GM23338 (cell line): Measurements from ENCODE around the gene ANKRD40. TPM values are rescaled to one million over a fixed set of nuclear protein-coding genes. Genes with fewer than 3 reads are reported as not detected.

ENCODE experiments used
- ATAC-seq: fragments of 200-7000 bp; cut with Tn5 transposase; 3 replicates; pipeline ENCODE4 v1.9.1; 2020
- DNase-seq: peaks from one replicate; pipeline ENCODE4 v3.0.0-alpha.2; 2015; ENCODE audit warnings: low spot score
- H2AFZ ChIP-seq: fragments of 200-600 bp; sonication (generic); 2 replicates; pipeline ENCODE4 v1.8.0; 2016; ENCODE audit warnings: antibody characterized with exemption, mild to moderate bottlenecking, moderate library complexity
- H3F3A ChIP-seq: fragments of 200-600 bp; sonication (generic); replicated peaks from 2 replicates; pipeline ENCODE4 v1.8.0; 2017; ENCODE audit warnings: antibody characterized with exemption, mixed run types, low read depth
- H3K27ac ChIP-seq: fragments of 200-600 bp; sonication (generic); 2 replicates; pipeline ENCODE4 v1.6.1; 2016; ENCODE audit warnings: low read depth
- H3K27me3 ChIP-seq: fragments of 200-600 bp; sonication (generic); 2 replicates; pipeline ENCODE4 v1.8.0; 2016; ENCODE audit warnings: mild to moderate bottlenecking, mixed run types, moderate library complexity; ENCODE audit not compliant: insufficient read depth
- H3K36me3 ChIP-seq: fragments of 200-600 bp; sonication (generic); 2 replicates; pipeline ENCODE4 v1.8.0; 2016; ENCODE audit warnings: mild to moderate bottlenecking; ENCODE audit not compliant: insufficient read depth
- H3K4me1 ChIP-seq: fragments of 200-600 bp; sonication (generic); 2 replicates; pipeline ENCODE4 v1.8.0; 2016; ENCODE audit warnings: mild to moderate bottlenecking, moderate library complexity; ENCODE audit not compliant: insufficient read depth
- H3K4me2 ChIP-seq: fragments of 200-600 bp; sonication (generic); 2 replicates; pipeline ENCODE4 v1.7.1; 2017; ENCODE audit warnings: mixed run types
- H3K4me3 ChIP-seq: fragments of 200-600 bp; sonication (generic); 2 replicates; pipeline ENCODE4 v1.6.1; 2016; ENCODE audit warnings: mixed run types
- H3K79me2 ChIP-seq: fragments of 200-600 bp; sonication (generic); replicated peaks from 2 replicates; pipeline ENCODE4 v1.8.0; 2017; ENCODE audit warnings: mild to moderate bottlenecking; ENCODE audit not compliant: insufficient read depth
- H3K9me2 ChIP-seq: fragments of 200-600 bp; sonication (generic); 2 replicates; pipeline ENCODE4 v1.8.0; 2017; ENCODE audit not compliant: insufficient read depth
- H4K20me1 ChIP-seq: fragments of 200-600 bp; sonication (generic); replicated peaks from 2 replicates; pipeline ENCODE4 v1.8.0; 2017; ENCODE audit warnings: mild to moderate bottlenecking; ENCODE audit not compliant: insufficient read depth
- H3K27ac Mint-ChIP-seq: 2 replicates; pipeline ENCODE4 v1.8.0; 2020; ENCODE audit warnings: inconsistent platforms, mild to moderate bottlenecking, moderate library complexity, mixed read lengths
- H3K27me3 Mint-ChIP-seq: 3 replicates; pipeline ENCODE4 v1.8.0; 2022; ENCODE audit warnings: low read depth, mild to moderate bottlenecking, moderate library complexity, mixed read lengths, inconsistent platforms; ENCODE audit not compliant: insufficient read depth, poor library complexity
- H3K36me3 Mint-ChIP-seq: 3 replicates; pipeline ENCODE4 v1.8.0; 2021; ENCODE audit warnings: low read depth, mild to moderate bottlenecking, inconsistent platforms, moderate library complexity, mixed read lengths
- H3K4me1 Mint-ChIP-seq: 3 replicates; pipeline ENCODE4 v1.8.0; 2020; ENCODE audit warnings: mild to moderate bottlenecking, inconsistent platforms, mixed read lengths
- H3K4me3 Mint-ChIP-seq: 3 replicates; pipeline ENCODE4 v1.8.0; 2021; ENCODE audit warnings: moderate library complexity, mild to moderate bottlenecking, inconsistent platforms, mixed read lengths
- H3K9me3 Mint-ChIP-seq: 3 replicates; pipeline ENCODE4 v1.8.0; 2020; ENCODE audit warnings: moderate library complexity, mild to moderate bottlenecking, inconsistent platforms, mixed read lengths
- CREB1 ChIP-seq: fragments of 250-450 bp; sonication (Bioruptor Pico); IDR thresholded peaks from 2 replicates; pipeline ENCODE4 v1.5.0; 2020; ENCODE audit warnings: low read depth, mild to moderate bottlenecking, moderate library complexity
- EZH2 ChIP-seq: fragments of 200-600 bp; sonication (generic); IDR thresholded peaks from one replicate; pipeline ENCODE4 v1.8.0; 2017; ENCODE audit warnings: antibody characterized with exemption, mild to moderate bottlenecking, low read depth; ENCODE audit not compliant: unreplicated experiment
- JUNB ChIP-seq: IDR thresholded peaks from one replicate; pipeline ENCODE4 v1.6.1; 2016; ENCODE audit warnings: antibody characterized with exemption; ENCODE audit not compliant: unreplicated experiment
- NANOG ChIP-seq: IDR thresholded peaks from 2 replicates; pipeline ENCODE4 v1.6.1; 2016; ENCODE audit warnings: antibody characterized with exemption, borderline replicate concordance
- STAT1 ChIP-seq: IDR thresholded peaks from one replicate; pipeline ENCODE4 v1.6.1; 2016; ENCODE audit warnings: antibody characterized with exemption; ENCODE audit not compliant: unreplicated experiment
- ZNF114 ChIP-seq: fragments of 250-450 bp; sonication (Bioruptor Pico); IDR thresholded peaks from 2 replicates; pipeline ENCODE4 v1.5.0; 2020; ENCODE audit warnings: mild to moderate bottlenecking, moderate library complexity
- ZNF331 ChIP-seq: fragments of 250-450 bp; sonication (Bioruptor Pico); IDR thresholded peaks from 2 replicates; pipeline ENCODE4 v1.5.0; 2020; ENCODE audit warnings: low read depth, mild to moderate bottlenecking, moderate library complexity
- polyA plus RNA-seq: library from polyadenylated mRNA; unstranded; fragments of >200 nt; fragmentation: Nextera tagmentation; extraction: Ambion mirVana; gene quantifications from 2 replicates; pipeline ENCODE4 v1.2.1, GENCODE V29; 2016
- total RNA-seq: library from RNA; depleted of rRNA; stranded (reverse); fragments of >200 nt; shearing (Covaris generic); gene quantifications from 2 replicates; pipeline ENCODE4 v1.2.3, GENCODE V29; 2014
- TF ChIP-seq, protein P1 (sequence below): fragments of 250-450 bp; sonication (Bioruptor Pico); IDR thresholded peaks from 2 replicates; pipeline ENCODE4 v1.5.0; 2020; ENCODE audit warnings: mild to moderate bottlenecking, moderate library complexity
- TF ChIP-seq, protein P2 (sequence below), 2 experiments: fragments of 200-600 bp in 1 of 2; sonication (generic) in 1 of 2; conservative IDR thresholded peaks; 2 replicates each; pipeline versions ENCODE4 v1.5.1 to v1.6.1; 2016 to 2017; ENCODE audit warnings: antibody characterized with exemption in 2 of 2, low read depth in 2 of 2, mild to moderate bottlenecking in 2 of 2, moderate library complexity in 1 of 2
- TF ChIP-seq, protein P3 (sequence below): IDR thresholded peaks from 2 replicates; pipeline ENCODE4 v1.6.1; 2016; ENCODE audit warnings: antibody characterized with exemption

The ANKRD40 gene
- total and polyA plus RNA-seq, 2 experiments from 2014 or later = 19.0 to 42.1 TPM

DNA sequence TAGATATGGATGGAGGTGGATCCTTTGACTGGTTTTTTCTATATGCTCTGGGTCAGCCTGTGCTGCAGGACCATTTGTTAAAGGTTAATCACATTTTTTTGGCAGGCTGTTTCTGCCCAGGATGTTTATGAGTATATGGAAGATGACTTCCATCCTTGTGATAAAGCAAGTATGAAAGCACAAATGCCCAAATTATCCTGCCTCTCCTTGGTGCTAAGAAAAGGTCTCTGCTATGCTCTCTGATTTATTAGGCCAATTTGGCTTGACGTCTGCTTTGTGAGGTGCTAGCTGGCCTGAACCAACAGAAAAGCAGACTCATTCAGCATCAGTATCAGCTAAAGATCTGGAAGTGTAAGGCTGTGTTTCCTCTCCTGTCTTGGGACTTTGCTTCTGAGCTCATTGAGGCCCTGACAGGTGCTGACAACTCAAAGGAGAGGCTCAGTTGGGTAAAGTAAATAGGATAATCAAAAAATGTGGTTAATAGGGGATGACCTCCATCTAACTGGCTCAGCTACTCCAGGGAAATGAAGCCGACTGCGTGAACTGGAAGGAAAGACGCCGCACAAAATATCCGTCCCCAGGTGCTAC, 15.2 kb downstream of the ANKRD40 start:
- Histone ChIP-seq H3K4me1 (no peaks in the 10 kb centered on the region; the same call in none of the 2 replicates), H3K4me3 (no peak overlapping the region), H3K9me2 (no peaks in the 10 kb centered on the region), H3F3A (peaks cover 20% of the 10 kb centered on the region; the same call in 1 of the 2 replicates), H3K27ac (no peak overlapping the region), H3K27me3 (no peaks in the 10 kb centered on the region), H3K4me2 (no peak overlapping the region), H2AFZ (no peak overlapping the region), H3K36me3 (peaks cover 21% of the 10 kb centered on the region), H4K20me1 (peaks cover 3% of the 10 kb centered on the region; the same call in 1 of the 2 replicates), H3K79me2 (no peaks in the 10 kb centered on the region)
- Mint-ChIP-seq H3K27ac (no peak overlapping the region), H3K36me3 (peaks cover 44% of the 10 kb centered on the region), H3K4me3 (no peak overlapping the region), H3K4me1 (peaks cover 23% of the 10 kb centered on the region), H3K27me3 (peaks cover 2% of the 10 kb centered on the region), H3K9me3 (no peaks in the 10 kb centered on the region)
- no peak for ATAC-seq
- no peak for DNase-seq
- no peak for TF ChIP-seq CREB1 (CRISPR knock-in tag)
- TF ChIP-seq ZNF331 (CRISPR knock-in tag) = no peak

DNA sequence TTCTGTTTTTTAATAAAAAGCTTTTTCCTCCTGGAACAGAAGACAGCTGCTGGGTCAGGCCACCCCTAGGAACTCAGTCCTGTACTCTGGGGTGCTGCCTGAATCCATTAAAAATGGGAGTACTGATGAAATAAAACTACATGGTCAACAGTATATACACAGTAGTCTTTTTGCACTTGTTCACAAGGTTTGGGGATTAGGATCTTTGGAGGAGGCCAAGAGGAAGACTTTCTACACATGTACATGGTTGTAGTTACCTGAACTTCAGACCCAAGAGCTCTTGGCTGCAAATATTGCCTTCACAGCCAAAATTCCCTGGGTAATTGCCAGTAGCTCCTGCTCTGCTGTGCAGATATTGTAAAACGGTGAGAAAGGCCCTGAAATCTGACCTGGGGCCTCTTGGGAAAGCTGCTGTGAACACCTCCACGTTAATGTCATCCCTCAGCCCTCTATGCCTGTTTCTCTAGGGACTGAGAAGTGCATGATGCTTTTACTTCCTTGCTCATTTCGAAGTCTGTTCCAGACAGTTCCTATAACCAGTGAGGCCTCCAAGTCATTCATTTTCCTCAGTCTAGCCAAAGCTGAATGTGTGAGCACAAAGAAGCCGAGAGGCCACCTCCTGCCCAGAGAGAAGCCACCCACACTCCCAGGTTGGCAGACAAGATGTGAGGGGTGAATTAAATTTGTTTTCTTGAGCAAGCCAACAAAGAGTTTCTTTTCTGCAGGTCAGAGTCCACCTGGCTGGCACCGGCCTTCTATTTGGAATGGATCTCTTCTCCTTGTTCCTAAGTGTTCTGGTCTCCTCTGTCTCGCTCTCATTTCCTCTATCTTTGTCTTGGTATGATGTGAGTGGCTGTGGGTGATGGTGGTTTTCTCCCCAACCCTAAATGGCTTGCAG, 15.9 kb downstream of the ANKRD40 start:
- no peak overlapping the region for H2AFZ ChIP-seq
- no peak overlapping the region for H3K4me3 ChIP-seq
- no peaks in the 10 kb centered on the region for H3K79me2 ChIP-seq
- H3K4me1 Mint-ChIP-seq = peaks cover 25% of the 10 kb centered on the region
- no peaks in the 10 kb centered on the region for H3K9me2 ChIP-seq
- H3F3A ChIP-seq = peaks cover 15% of the 10 kb centered on the region; the same call in 1 of the 2 replicates
- H4K20me1 ChIP-seq = peaks cover 3% of the 10 kb centered on the region; the same call in 1 of the 2 replicates
- peaks cover 2% of the 10 kb centered on the region for H3K27me3 Mint-ChIP-seq
- no peak overlapping the region for H3K27ac Mint-ChIP-seq
- no peaks in the 10 kb centered on the region for H3K27me3 ChIP-seq
- H3K27ac ChIP-seq = 0 out of 2 replicates have a peak overlapping the region, but pooled peaks have one; percentile 20
- no peak overlapping the region for H3K4me3 Mint-ChIP-seq
- no peak for ATAC-seq
- no peak overlapping the region for H3K4me2 ChIP-seq
- H3K36me3 Mint-ChIP-seq = peaks cover 39% of the 10 kb centered on the region
- H3K9me3 Mint-ChIP-seq = no peaks in the 10 kb centered on the region
- H3K36me3 ChIP-seq = peaks cover 14% of the 10 kb centered on the region
- no peaks in the 10 kb centered on the region; the same call in none of the 2 replicates for H3K4me1 ChIP-seq
- no peak for DNase-seq
- TF ChIP-seq, protein P1, sequence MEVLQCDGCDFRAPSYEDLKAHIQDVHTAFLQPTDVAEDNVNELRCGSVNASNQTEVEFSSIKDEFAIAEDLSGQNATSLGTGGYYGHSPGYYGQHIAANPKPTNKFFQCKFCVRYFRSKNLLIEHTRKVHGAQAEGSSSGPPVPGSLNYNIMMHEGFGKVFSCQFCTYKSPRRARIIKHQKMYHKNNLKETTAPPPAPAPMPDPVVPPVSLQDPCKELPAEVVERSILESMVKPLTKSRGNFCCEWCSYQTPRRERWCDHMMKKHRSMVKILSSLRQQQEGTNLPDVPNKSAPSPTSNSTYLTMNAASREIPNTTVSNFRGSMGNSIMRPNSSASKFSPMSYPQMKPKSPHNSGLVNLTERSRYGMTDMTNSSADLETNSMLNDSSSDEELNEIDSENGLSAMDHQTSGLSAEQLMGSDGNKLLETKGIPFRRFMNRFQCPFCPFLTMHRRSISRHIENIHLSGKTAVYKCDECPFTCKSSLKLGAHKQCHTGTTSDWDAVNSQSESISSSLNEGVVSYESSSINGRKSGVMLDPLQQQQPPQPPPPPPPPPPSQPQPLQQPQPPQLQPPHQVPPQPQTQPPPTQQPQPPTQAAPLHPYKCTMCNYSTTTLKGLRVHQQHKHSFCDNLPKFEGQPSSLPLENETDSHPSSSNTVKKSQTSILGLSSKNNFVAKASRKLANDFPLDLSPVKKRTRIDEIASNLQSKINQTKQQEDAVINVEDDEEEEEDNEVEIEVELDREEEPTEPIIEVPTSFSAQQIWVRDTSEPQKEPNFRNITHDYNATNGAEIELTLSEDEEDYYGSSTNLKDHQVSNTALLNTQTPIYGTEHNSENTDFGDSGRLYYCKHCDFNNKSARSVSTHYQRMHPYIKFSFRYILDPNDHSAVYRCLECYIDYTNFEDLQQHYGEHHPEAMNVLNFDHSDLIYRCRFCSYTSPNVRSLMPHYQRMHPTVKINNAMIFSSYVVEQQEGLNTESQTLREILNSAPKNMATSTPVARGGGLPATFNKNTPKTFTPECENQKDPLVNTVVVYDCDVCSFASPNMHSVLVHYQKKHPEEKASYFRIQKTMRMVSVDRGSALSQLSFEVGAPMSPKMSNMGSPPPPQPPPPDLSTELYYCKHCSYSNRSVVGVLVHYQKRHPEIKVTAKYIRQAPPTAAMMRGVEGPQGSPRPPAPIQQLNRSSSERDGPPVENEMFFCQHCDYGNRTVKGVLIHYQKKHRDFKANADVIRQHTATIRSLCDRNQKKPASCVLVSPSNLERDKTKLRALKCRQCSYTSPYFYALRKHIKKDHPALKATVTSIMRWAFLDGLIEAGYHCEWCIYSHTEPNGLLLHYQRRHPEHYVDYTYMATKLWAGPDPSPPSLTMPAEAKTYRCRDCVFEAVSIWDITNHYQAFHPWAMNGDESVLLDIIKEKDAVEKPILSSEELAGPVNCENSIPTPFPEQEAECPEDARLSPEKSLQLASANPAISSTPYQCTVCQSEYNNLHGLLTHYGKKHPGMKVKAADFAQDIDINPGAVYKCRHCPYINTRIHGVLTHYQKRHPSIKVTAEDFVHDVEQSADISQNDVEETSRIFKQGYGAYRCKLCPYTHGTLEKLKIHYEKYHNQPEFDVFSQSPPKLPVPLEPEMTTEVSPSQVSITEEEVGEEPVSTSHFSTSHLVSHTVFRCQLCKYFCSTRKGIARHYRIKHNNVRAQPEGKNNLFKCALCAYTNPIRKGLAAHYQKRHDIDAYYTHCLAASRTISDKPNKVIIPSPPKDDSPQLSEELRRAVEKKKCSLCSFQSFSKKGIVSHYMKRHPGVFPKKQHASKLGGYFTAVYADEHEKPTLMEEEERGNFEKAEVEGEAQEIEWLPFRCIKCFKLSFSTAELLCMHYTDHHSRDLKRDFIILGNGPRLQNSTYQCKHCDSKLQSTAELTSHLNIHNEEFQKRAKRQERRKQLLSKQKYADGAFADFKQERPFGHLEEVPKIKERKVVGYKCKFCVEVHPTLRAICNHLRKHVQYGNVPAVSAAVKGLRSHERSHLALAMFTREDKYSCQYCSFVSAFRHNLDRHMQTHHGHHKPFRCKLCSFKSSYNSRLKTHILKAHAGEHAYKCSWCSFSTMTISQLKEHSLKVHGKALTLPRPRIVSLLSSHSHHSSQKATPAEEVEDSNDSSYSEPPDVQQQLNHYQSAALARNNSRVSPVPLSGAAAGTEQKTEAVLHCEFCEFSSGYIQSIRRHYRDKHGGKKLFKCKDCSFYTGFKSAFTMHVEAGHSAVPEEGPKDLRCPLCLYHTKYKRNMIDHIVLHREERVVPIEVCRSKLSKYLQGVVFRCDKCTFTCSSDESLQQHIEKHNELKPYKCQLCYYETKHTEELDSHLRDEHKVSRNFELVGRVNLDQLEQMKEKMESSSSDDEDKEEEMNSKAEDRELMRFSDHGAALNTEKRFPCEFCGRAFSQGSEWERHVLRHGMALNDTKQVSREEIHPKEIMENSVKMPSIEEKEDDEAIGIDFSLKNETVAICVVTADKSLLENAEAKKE (CRISPR knock-in tag) = no peak
- TF ChIP-seq JUNB (no peak), STAT1 (no peak), NANOG (no peak), ZNF331 (CRISPR knock-in tag) (no peak), CREB1 (CRISPR knock-in tag) (no peak), EZH2 (no peak), ZNF114 (no peak)
- TF ChIP-seq, protein P2, sequence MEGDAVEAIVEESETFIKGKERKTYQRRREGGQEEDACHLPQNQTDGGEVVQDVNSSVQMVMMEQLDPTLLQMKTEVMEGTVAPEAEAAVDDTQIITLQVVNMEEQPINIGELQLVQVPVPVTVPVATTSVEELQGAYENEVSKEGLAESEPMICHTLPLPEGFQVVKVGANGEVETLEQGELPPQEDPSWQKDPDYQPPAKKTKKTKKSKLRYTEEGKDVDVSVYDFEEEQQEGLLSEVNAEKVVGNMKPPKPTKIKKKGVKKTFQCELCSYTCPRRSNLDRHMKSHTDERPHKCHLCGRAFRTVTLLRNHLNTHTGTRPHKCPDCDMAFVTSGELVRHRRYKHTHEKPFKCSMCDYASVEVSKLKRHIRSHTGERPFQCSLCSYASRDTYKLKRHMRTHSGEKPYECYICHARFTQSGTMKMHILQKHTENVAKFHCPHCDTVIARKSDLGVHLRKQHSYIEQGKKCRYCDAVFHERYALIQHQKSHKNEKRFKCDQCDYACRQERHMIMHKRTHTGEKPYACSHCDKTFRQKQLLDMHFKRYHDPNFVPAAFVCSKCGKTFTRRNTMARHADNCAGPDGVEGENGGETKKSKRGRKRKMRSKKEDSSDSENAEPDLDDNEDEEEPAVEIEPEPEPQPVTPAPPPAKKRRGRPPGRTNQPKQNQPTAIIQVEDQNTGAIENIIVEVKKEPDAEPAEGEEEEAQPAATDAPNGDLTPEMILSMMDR (conservative IDR thresholded peaks at IDR 0.05; ENCODE audit: low read depth in 2 of 2) = no peak
- TF ChIP-seq, protein P3, sequence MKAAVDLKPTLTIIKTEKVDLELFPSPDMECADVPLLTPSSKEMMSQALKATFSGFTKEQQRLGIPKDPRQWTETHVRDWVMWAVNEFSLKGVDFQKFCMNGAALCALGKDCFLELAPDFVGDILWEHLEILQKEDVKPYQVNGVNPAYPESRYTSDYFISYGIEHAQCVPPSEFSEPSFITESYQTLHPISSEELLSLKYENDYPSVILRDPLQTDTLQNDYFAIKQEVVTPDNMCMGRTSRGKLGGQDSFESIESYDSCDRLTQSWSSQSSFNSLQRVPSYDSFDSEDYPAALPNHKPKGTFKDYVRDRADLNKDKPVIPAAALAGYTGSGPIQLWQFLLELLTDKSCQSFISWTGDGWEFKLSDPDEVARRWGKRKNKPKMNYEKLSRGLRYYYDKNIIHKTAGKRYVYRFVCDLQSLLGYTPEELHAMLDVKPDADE = no peak
